ENCODE data around the gene ARAP3.

- TF ChIP-seq CTCF (IDR thresholded peaks at IDR 0.05) = no peak
- TF ChIP-seq POLR2AphosphoS5 (IDR thresholded peaks at IDR 0.05; ENCODE audit: low read depth, low read length) = no peak
Measured at GRCh38 chr5:141686648-141687416, 4.8 kb upstream of the ARAP3 start.
